Astrocyte of the cerebellum (primary cell): Measurements from ENCODE around the gene RPS2.
A peak's percentile ranks its signal among the peaks of the same experiment; 100 is the strongest.

Source experiments
- DNase-seq: peaks from one replicate; pipeline ENCODE4 v3.0.0-alpha.2; 2011; ENCODE audit warnings: low read depth
- H3K4me3 ChIP-seq: 2 replicates; pipeline ENCODE4 v1.5.1; 2011; ENCODE audit warnings: mild to moderate bottlenecking, low read depth, low read length, moderate library complexity
- in situ Hi-C: cut with HindIII; loops from 2 replicates; pipeline ENCODE4 v1.10.0; 2017; ENCODE audit warnings: low sequenced_read_pairs
- TF ChIP-seq, protein P1 (sequence below): IDR thresholded peaks from 2 replicates; pipeline ENCODE4 v1.5.1; 2012; ENCODE audit warnings: low read length, low read depth, moderate library complexity, mild to moderate bottlenecking; ENCODE audit errors: missing control alignments

The RPS2 gene

DNA sequence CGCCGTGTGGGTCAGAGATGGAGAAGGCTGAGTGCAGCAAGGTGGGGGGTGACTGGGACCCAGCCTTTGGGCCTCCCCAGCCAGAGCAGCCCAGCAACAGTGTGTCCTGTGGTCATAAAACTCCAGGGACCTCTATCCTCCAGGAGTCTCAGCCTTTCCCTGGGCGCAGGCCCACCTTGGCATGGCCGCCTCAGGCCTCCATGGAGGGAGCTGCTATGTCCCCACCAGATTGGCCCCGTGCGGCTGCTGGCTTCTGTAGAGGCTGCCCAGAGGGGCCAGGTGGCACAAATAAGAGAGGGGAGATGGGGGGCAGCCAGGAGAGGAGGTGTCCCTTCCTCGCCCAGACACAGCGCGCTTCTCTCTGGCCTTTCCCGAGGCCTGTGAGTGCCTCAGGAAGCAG lies 22.6 kb upstream of the RPS2 start:
- in situ Hi-C loops = no loop called here

DNA sequence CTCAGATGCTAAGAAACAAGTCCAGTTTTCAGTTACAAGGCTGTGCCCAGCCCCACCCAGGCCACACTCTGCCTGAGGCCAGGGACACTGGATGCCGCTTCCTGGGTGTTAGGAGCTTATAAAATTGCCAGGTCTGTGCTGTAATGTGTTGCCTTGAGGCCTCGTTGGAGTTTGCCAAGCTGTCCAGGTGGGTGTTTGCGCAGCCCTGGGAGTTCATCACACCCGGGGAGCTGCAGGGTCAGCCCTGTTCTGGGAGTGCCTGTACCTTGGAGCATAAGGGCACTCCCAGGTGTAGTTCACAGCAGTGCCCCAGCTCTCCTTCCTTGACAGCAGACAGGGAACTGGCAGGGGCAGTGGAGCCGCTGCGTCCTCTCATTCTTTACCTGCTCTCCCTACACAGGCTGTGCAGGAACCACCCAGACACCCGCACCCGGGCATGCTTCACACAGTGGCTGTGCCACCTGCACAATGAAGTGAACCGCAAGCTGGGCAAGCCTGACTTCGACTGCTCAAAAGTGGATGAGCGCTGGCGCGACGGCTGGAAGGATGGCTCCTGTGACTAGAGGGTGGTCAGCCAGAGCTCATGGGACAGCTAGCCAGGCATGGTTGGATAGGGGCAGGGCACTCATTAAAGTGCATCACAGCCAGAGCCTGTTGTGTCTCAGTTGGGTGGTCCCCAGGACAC lies 21.0 kb upstream of the RPS2 start:
- no peak for DNase-seq
- in situ Hi-C loops = no loop called here
- H3K4me3 ChIP-seq = no peak overlapping the region
- TF ChIP-seq, protein P1, sequence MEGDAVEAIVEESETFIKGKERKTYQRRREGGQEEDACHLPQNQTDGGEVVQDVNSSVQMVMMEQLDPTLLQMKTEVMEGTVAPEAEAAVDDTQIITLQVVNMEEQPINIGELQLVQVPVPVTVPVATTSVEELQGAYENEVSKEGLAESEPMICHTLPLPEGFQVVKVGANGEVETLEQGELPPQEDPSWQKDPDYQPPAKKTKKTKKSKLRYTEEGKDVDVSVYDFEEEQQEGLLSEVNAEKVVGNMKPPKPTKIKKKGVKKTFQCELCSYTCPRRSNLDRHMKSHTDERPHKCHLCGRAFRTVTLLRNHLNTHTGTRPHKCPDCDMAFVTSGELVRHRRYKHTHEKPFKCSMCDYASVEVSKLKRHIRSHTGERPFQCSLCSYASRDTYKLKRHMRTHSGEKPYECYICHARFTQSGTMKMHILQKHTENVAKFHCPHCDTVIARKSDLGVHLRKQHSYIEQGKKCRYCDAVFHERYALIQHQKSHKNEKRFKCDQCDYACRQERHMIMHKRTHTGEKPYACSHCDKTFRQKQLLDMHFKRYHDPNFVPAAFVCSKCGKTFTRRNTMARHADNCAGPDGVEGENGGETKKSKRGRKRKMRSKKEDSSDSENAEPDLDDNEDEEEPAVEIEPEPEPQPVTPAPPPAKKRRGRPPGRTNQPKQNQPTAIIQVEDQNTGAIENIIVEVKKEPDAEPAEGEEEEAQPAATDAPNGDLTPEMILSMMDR = no peak

More for the DNA sequence above, 22.6 kb upstream of the RPS2 start:
- no peak overlapping the region for H3K4me3 ChIP-seq
- TF ChIP-seq, protein P1 = no peak
- no peak for DNase-seq

DNA sequence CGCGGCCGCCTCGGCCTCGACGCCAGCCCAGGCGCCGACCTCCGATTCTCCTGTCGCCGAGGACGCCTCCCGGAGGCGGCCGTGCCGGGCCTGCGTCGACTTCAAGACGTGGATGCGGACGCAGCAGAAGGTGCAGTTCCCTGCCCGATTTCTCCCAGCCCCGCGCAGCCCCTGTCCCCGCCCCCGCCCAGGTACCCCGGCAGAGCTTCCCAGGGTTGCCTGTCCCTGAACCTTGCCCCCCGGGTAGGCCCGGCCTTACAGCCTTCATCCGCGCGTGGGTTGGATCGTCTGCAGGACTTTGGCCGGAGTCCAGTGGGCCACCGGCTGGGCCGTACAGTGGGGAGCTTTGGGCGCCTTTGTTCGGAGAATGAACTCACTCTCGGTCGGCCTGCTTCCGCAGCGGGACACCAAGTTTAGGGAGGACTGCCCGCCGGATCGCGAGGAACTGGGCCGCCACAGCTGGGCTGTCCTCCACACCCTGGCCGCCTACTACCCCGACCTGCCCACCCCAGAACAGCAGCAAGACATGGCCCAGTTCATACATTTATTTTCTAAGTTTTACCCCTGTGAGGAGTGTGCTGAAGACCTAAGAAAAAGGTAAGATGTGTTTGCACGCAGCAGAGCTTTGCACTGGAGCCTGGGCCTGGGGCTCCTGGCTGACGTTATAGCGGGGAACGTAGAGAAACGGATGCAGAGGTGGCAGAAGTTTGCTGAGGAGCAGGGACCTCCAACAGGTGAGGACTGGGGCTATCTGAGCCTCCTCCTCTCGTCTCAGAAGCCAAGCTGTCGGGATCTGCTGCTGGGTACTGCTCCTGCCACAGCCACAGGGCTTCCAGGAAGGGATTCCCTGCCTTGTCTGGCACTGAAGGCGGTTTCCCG lies 20.0 kb upstream of the RPS2 start:
- DNase-seq = no peak
- TF ChIP-seq, protein P1 = no peak
- peak overlapping the region; percentile 63 for H3K4me3 ChIP-seq
- in situ Hi-C loops = loop anchor here (5.0 kb wide), 1 partner anchor 53 kb away; no protein-coding TSS in a partner anchor

DNA sequence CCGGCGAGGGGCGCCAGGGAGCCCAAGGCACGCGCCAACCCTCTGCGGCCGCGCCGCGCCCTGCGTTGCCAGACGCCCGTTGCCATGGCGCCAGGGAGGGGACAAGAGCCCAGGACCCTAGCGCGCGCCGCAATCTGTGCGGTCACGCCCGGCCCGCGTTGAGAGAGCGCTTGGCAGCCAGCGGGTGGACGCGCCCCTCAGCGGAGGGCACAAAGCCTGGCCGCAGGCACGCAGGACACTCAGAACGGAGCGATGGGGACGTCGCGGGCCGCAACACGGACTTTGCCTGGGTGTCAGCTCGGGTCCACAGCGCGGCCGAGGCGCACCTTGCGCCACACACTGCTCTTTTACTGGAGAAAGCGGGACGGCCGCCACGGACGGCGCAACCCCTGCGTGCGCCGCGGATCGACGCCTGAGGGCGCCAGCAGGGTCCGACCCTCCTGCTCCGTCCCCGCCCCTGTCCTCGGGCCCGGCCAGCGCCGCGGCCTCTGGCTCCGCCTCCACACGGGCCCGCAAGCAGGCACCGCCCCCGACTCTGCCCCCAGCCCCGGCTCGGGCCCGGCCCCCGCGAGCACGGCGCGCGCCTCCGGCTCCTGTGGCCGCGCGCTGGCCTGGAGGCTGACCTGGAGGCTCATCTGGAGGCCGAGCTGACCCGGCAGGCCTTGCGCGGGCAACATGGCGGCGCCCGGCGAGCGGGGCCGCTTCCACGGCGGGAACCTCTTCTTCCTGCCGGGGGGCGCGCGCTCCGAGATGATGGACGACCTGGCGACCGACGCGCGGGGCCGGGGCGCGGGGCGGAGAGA lies 19.1 kb upstream of the RPS2 start, which contains the start of gene GFER:
TSS of gene GFER (plus strand) at position 650 of the 803 bp plus-strand sequence. CDS start at position 676, 26 bp downstream.
- TF ChIP-seq, protein P1 = peak; percentile 41
- in situ Hi-C loops = loop anchor here (5.0 kb wide), 1 partner anchor 54 kb away; no protein-coding TSS in a partner anchor
- peak; percentile 74 for DNase-seq
- H3K4me3 ChIP-seq = peak within 1 kb of the TSS; percentile 63

DNA sequence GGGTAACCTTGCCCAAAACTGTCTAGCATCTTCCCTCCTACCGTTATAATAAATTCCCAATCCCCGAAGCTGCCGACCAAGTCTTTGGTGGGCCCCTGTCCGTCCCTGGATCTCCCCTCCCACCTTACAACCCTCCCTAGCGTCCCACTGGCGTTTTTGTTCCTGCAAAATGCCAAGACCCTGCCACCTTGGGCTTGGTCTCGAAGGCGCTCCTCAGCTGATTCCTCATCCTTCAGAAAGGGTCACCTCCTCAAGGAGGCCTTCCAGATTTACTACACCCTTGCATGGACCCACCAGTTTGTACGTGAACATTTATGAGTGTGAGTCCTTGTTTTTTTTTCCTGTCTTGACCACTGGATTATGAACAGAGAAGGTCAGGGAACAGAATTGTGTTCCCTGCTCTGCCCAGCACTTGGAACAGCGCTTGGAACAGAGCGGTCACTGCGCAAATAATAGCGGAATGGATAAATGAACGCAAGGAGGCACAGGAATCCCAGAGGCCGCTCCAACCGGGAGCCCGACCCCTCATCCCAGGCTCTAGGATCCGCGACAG lies 18.4 kb upstream of the RPS2 start:
- peak overlapping the region; percentile 63 for H3K4me3 ChIP-seq
- TF ChIP-seq, protein P1 = no peak
- DNase-seq = no peak
- in situ Hi-C loops = loop anchor here (5.0 kb wide), 1 partner anchor 54 kb away; no protein-coding TSS in a partner anchor
